Measurements from ENCODE around the gene NFKB1.
A peak's percentile ranks its signal among the peaks of the same experiment; 100 is the strongest.

Gene NFKB1

GRCh38 chr4:102530986-102531385, 29.8 kb downstream of the NFKB1 start:
- no peak for DNase-seq (ENCODE audit: low read depth)

GRCh38 chr4:102531462-102531861, 30.3 kb downstream of the NFKB1 start:
- DNase-seq (ENCODE audit: low read depth) = no peak

GRCh38 chr4:102533348-102533747, 32.2 kb downstream of the NFKB1 start:
- DNase-seq (ENCODE audit: low read depth) = no peak

GRCh38 chr4:102533904-102534303, 32.7 kb downstream of the NFKB1 start:
- DNase-seq (ENCODE audit: low read depth) = no peak

- DNase-seq (ENCODE audit: low read depth) = no peak
Measured at GRCh38 chr4:102534845-102535244, 33.7 kb downstream of the NFKB1 start.

- peak; percentile 75 for DNase-seq (ENCODE audit: low read depth)
Measured at GRCh38 chr4:102535398-102536082, 34.4 kb downstream of the NFKB1 start.

GRCh38 chr4:102536768-102537167, 35.6 kb downstream of the NFKB1 start:
- no peak for DNase-seq (ENCODE audit: low read depth)

GRCh38 chr4:102537269-102537668, 36.1 kb downstream of the NFKB1 start:
- DNase-seq (ENCODE audit: low read depth) = no peak

- DNase-seq (ENCODE audit: low read depth) = no peak
Measured at GRCh38 chr4:102541697-102542096, 40.5 kb downstream of the NFKB1 start.

GRCh38 chr4:102543030-102543928, 42.1 kb downstream of the NFKB1 start:
- DNase-seq (ENCODE audit: low read depth) = no peak

- no peak for DNase-seq (ENCODE audit: low read depth)
Measured at GRCh38 chr4:102546635-102547034, 45.5 kb downstream of the NFKB1 start.

GRCh38 chr4:102547973-102548372, 46.8 kb downstream of the NFKB1 start:
- no peak for DNase-seq (ENCODE audit: low read depth)

- no peak for DNase-seq (ENCODE audit: low read depth)
Measured at GRCh38 chr4:102551958-102552565, 50.9 kb downstream of the NFKB1 start.

- DNase-seq (ENCODE audit: low read depth) = no peak
Measured at GRCh38 chr4:102552781-102553180, 51.6 kb downstream of the NFKB1 start.

GRCh38 chr4:102553982-102554381, 52.8 kb downstream of the NFKB1 start:
- no peak for DNase-seq (ENCODE audit: low read depth)

- peak; percentile 75 for DNase-seq (ENCODE audit: low read depth)
Measured at GRCh38 chr4:102554482-102554881, 53.3 kb downstream of the NFKB1 start.

- DNase-seq (ENCODE audit: low read depth) = no peak
Measured at GRCh38 chr4:102554992-102555391, 53.8 kb downstream of the NFKB1 start.

- DNase-seq (ENCODE audit: low read depth) = no peak
Measured at GRCh38 chr4:102557636-102558035, 56.5 kb downstream of the NFKB1 start.

GRCh38 chr4:102560115-102560514, 59.0 kb downstream of the NFKB1 start:
- DNase-seq (ENCODE audit: low read depth) = no peak

- DNase-seq (ENCODE audit: low read depth) = no peak
Measured at GRCh38 chr4:102560571-102561341, 59.6 kb downstream of the NFKB1 start.

- peak; percentile 47 for DNase-seq (ENCODE audit: low read depth)
Measured at GRCh38 chr4:102563000-102563399, 61.8 kb downstream of the NFKB1 start.

GRCh38 chr4:102564399-102565059, 63.4 kb downstream of the NFKB1 start:
- peak; percentile 54 for DNase-seq (ENCODE audit: low read depth)

Data from amniotic epithelial cell (primary cell).